Osteocyte (in vitro differentiated cells): Measurements from ENCODE around the gene MOGAT1. TPM values are rescaled to one million over a fixed set of nuclear protein-coding genes. Genes with fewer than 3 reads are reported as not detected.
A peak's percentile ranks its signal among the peaks of the same experiment; 100 is the strongest.

Source experiments
- DNase-seq: peaks from one replicate; pipeline ENCODE4 v3.0.0; 2021; ENCODE audit warnings: mixed read lengths; ENCODE audit not compliant: unreplicated experiment; ENCODE audit errors: extremely low spot score
- H3K27ac Mint-ChIP-seq: one replicate; pipeline ENCODE4 v1.8.0; 2021; ENCODE audit warnings: mild to moderate bottlenecking, mixed read lengths; ENCODE audit not compliant: unreplicated experiment
- H3K27me3 Mint-ChIP-seq: one replicate; pipeline ENCODE4 v1.8.0; 2021; ENCODE audit warnings: mixed read lengths; ENCODE audit not compliant: unreplicated experiment
- H3K36me3 Mint-ChIP-seq: one replicate; pipeline ENCODE4 v1.8.0; 2021; ENCODE audit warnings: mixed read lengths; ENCODE audit not compliant: unreplicated experiment
- H3K4me1 Mint-ChIP-seq: one replicate; pipeline ENCODE4 v1.8.0; 2021; ENCODE audit warnings: mixed read lengths; ENCODE audit not compliant: unreplicated experiment
- H3K4me3 Mint-ChIP-seq: one replicate; pipeline ENCODE4 v1.8.0; 2021; ENCODE audit warnings: mild to moderate bottlenecking, moderate library complexity, mixed read lengths; ENCODE audit not compliant: unreplicated experiment
- H3K9me3 Mint-ChIP-seq: one replicate; pipeline ENCODE4 v1.8.0; 2021; ENCODE audit warnings: mixed read lengths; ENCODE audit not compliant: unreplicated experiment
- total RNA-seq: library from RNA; stranded (reverse); gene quantifications from 2 replicates; pipeline ENCODE4 v1.2.1, GENCODE V29; 2021
- TF ChIP-seq, protein P1 (sequence below): fragments of 200-600 bp; sonication (generic); IDR thresholded peaks from 2 replicates; pipeline ENCODE4 v1.5.0; 2021; ENCODE audit warnings: antibody characterized with exemption, mild to moderate bottlenecking, moderate library complexity

Gene MOGAT1
- total RNA-seq, 1 donor from 2014 or later, result not detected

DNA sequence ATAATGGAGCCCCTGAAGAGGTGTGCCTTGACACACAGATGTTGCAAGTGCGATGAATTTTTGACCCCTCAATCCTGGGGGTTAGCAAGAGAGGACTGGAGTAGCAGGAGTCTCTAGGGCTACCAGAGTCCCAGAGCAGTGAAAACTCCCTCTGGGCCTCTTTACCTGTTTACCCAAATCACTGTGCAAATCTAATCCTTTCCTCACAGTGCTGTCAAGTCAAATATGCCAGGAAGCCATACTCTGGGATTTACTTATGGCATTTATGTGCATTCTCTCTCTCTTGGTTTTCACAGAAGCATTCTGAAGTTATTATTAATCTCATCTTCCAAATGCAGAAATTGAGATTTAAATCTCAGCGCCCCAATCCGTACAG, 62.0 kb downstream of the MOGAT1 start:
- DNase-seq, result peak; percentile 1
- TF ChIP-seq, protein P1, sequence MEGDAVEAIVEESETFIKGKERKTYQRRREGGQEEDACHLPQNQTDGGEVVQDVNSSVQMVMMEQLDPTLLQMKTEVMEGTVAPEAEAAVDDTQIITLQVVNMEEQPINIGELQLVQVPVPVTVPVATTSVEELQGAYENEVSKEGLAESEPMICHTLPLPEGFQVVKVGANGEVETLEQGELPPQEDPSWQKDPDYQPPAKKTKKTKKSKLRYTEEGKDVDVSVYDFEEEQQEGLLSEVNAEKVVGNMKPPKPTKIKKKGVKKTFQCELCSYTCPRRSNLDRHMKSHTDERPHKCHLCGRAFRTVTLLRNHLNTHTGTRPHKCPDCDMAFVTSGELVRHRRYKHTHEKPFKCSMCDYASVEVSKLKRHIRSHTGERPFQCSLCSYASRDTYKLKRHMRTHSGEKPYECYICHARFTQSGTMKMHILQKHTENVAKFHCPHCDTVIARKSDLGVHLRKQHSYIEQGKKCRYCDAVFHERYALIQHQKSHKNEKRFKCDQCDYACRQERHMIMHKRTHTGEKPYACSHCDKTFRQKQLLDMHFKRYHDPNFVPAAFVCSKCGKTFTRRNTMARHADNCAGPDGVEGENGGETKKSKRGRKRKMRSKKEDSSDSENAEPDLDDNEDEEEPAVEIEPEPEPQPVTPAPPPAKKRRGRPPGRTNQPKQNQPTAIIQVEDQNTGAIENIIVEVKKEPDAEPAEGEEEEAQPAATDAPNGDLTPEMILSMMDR, result no peak
- no peaks in the 10 kb centered on the region for H3K27me3 Mint-ChIP-seq
- peak overlapping the region; percentile 47 for H3K4me3 Mint-ChIP-seq
- H3K9me3 Mint-ChIP-seq, result peaks cover 5% of the 10 kb centered on the region
- peaks cover 74% of the 10 kb centered on the region for H3K4me1 Mint-ChIP-seq
- peak overlapping the region; percentile 95 for H3K27ac Mint-ChIP-seq
- H3K36me3 Mint-ChIP-seq, result peaks cover 3% of the 10 kb centered on the region

GRCh38 chr2:222733846-222734702, 62.6 kb downstream of the MOGAT1 start:
- DNase-seq, result peak; percentile 81
- Mint-ChIP-seq H3K27me3 (no peaks in the 10 kb centered on the region), H3K9me3 (peaks cover 6% of the 10 kb centered on the region), H3K4me1 (peaks cover 74% of the 10 kb centered on the region), H3K27ac (peak overlapping the region; percentile 95), H3K36me3 (peaks cover 3% of the 10 kb centered on the region), H3K4me3 (peak overlapping the region; percentile 47)
- TF ChIP-seq, protein P1, result no peak

- Mint-ChIP-seq H3K4me1 (peaks cover 71% of the 10 kb centered on the region), H3K4me3 (no peak overlapping the region), H3K27ac (peak overlapping the region; percentile 95)
These were observed 63.2 kb downstream of the MOGAT1 start for GRCh38 chr2:222734703-222735014.

GRCh38 chr2:222736301-222736700, 64.8 kb downstream of the MOGAT1 start:
- Mint-ChIP-seq H3K27ac (peak overlapping the region; percentile 25), H3K27me3 (no peaks in the 10 kb centered on the region), H3K36me3 (peaks cover 3% of the 10 kb centered on the region), H3K4me3 (no peak overlapping the region), H3K9me3 (peaks cover 6% of the 10 kb centered on the region), H3K4me1 (peaks cover 55% of the 10 kb centered on the region)
- DNase-seq, result no peak
- TF ChIP-seq, protein P1, result no peak

More at GRCh38 chr2:222734703-222735014, 63.2 kb downstream of the MOGAT1 start:
- peaks cover 3% of the 10 kb centered on the region for H3K36me3 Mint-ChIP-seq
- H3K27me3 Mint-ChIP-seq, result no peaks in the 10 kb centered on the region
- TF ChIP-seq, protein P1, result no peak
- DNase-seq, result peak; percentile 13
- peaks cover 6% of the 10 kb centered on the region for H3K9me3 Mint-ChIP-seq

DNA sequence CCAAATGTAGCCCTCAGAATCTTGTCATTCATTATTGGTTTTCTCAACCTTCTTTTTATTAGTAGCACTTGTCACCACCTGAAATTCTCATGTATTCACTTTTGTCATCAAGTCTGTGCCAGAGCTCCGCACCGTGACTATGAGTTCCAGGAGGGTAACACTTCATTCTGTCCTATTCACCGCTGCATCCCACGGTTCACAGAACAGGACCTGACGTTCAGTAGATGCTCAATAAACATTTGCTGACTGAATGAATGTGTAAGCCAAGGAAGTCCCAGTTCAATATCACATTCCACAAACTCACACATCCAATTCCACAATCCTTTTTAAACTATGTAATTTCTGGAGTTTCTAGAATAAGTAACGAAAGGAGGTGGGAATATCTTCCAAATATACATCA, 65.5 kb downstream of the MOGAT1 start:
- Mint-ChIP-seq H3K27me3 (no peaks in the 10 kb centered on the region), H3K27ac (no peak overlapping the region), H3K4me1 (peaks cover 51% of the 10 kb centered on the region)

More for the DNA sequence above, 65.5 kb downstream of the MOGAT1 start:
- H3K4me3 Mint-ChIP-seq, result no peak overlapping the region
- TF ChIP-seq, protein P1, result no peak
- H3K9me3 Mint-ChIP-seq, result peaks cover 6% of the 10 kb centered on the region
- H3K36me3 Mint-ChIP-seq, result peaks cover 3% of the 10 kb centered on the region
- no peak for DNase-seq
